GM12801 (cell line): ENCODE data around the gene WSCD2.

Experiments
- TF ChIP-seq, protein P1 (sequence below): IDR thresholded peaks from one replicate; pipeline ENCODE4 v1.5.1; 2011; ENCODE audit warnings: control low read depth; ENCODE audit not compliant: insufficient read length; ENCODE audit errors: extremely low read depth

WSCD2 gene

DNA sequence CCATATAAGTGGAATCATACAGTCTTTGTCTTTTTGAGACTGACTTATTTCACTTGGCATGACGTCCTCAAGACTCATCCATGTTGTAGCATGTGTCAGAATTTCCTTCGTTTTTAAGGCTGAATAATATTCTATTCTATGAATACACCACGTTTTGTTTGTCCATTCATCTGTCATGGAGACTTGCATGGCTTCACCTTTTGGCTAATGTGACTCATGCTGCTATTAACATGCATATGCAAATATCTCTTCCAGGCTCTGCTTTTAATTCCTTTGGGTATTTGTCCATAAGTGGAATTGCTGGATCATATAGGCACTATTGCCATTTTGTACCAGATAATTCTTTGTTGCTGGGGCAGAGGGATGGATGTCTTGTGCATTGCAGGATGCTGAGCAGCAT is 19.6 kb upstream of the WSCD2 start:
- TF ChIP-seq, protein P1, sequence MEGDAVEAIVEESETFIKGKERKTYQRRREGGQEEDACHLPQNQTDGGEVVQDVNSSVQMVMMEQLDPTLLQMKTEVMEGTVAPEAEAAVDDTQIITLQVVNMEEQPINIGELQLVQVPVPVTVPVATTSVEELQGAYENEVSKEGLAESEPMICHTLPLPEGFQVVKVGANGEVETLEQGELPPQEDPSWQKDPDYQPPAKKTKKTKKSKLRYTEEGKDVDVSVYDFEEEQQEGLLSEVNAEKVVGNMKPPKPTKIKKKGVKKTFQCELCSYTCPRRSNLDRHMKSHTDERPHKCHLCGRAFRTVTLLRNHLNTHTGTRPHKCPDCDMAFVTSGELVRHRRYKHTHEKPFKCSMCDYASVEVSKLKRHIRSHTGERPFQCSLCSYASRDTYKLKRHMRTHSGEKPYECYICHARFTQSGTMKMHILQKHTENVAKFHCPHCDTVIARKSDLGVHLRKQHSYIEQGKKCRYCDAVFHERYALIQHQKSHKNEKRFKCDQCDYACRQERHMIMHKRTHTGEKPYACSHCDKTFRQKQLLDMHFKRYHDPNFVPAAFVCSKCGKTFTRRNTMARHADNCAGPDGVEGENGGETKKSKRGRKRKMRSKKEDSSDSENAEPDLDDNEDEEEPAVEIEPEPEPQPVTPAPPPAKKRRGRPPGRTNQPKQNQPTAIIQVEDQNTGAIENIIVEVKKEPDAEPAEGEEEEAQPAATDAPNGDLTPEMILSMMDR, result no peak

DNA sequence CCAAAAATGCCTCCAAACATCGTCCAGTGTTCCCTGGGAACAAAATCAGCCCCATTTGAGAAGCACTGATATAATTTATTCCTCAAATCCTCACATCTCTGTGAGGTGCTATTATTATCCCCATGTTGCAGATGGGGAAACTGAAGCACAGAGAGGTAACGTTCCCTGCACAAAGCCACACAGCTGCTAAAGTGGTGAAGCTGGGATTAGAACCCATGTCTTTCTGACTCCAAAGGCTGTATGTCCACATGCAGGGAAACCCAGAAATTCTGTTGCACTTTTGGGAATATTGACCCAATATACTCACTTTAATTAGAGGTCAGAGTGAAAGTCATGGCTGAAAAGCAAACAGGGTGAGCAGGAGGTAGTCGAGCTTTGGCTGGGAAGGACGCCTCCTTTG is 19.1 kb upstream of the WSCD2 start:
- TF ChIP-seq, protein P1, result no peak

DNA sequence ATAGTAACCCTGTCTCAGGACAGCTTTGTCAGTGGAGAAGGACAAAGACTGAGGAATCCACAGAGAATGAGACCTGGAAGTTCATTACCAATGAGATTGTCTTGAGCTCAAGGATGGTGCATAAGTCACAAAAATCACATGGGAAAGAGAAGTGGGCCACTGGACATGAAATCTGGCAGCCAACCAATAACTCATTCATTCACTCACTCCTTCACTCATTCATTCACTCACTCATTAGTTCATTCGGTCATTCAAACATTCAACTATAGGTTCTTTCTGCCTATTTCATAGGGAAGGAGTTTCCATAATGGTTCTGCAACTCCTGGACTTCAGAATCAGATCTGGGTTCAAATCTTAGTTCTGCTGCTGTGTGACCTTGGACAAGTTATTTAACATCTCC is 18.2 kb upstream of the WSCD2 start:
- TF ChIP-seq, protein P1, result no peak

DNA sequence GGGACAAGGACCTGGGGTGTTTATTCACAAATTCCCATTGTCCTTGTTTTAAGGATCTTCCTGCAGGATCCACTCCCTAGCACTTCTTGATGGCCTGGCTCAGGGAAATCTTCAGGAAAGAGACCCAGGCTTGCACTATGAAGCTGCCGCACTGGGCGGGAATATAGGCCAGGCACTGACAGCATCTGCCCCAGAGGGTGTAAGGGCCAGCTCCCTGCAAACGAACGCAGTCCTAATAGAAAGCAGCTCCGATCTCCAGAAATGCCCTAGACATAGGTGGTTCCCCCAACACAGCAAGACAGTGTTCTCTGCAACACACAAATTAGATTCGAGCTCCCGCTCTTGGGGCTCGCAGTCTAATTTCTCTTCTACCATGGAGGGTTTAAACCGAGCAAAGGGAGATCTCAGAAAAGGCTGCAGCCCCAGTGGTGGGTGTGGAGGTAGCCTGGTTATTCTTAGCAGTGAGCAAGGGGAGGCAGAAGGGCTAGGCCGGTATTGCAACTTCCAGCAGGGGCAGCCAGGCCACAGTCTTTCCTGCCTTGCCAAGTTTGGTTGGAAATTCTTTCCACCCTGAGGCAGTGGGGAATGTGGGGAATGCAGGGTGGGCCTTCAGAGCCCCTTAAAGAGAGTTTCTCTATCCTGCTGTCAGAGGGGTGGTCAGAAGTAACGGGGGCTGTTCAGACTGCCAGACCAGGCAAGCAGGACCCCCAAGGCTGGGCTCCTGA is 16.1 kb upstream of the WSCD2 start:
- TF ChIP-seq, protein P1, result no peak

DNA sequence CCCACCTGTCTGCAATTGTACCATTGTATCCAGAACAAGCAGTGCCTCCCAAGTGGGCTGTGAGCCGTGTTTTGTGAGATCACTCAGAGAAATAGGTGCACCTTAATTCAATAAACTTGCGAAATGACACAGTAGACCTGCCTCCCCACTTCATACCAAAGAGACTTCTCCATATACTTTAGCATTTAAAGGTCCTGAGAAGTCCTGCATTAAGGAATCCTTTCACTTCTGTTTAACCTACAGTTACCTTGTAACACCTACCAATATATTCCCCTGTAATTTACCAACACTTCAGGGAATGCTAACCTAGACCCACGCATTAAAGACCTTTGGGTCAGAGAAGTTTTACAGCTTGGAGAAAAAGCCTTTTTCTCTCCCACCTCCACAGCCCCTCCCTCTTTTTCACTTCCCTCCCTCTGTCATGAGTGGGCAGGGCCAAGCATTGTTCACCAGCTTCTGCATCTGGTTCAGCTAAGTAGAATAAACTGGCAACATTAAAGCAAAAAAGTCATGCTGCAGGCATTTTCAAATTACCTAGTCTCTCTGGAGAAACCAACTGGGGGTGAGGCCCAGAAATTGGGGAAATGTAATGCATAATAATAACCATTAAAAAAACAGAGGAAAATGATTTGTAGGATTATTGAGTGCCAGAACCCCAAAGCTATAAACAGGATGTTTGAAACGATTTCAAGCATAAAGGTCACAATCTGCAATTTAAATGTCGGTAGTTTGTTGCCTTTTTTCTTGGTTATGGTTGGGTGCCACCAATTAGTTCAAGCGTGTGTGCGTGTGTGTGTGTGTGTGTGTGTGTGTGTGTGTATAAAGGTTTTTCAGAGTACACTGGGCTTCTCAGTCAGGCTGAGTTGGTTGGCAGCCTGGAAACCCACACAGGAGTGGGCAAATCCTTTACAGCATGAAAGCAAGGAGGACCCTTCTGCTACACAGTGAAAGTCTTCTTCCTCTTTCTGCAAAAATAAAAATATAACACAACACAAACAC is 13.7 kb upstream of the WSCD2 start:
- TF ChIP-seq, protein P1, result no peak

DNA sequence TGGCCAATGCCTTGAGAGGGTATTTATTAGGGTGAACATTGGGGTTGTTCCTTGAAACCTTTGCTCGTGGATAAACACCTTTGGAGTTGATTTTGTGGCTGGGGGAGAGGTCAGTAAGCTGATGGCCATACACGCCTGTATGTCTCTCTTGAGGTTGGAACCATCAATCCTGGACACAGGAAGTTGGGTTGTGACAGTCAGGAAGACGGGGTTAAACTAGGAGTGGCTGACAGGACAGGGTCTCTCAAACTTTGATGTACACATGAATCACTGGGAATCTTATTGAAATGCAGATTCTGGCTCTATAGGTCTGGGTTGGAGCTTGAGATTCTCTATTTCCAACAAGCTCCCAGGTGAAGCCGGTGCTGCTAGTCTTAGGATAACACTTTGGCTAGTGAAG is 12.8 kb upstream of the WSCD2 start:
- TF ChIP-seq, protein P1, result no peak

DNA sequence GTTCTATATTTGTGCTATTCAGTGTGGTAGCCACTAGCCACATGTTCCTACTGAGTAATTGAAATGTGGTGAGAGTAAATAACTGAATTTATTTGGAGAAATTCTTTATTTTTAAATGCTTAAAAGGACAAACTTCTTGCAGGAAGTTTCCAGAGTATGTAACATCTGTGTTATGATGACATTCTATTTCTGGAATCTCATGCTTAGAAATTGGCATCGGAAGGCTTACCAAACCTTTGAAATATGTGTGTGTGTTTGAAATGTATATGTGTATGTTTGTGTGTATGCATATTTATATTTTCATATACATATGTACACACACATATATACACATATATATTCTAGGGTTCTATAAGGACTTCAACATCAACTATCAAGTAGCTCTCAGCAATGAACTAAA is 12.4 kb upstream of the WSCD2 start:
- TF ChIP-seq, protein P1, result no peak
